ENCODE measurements around the gene IL24. TPM values are rescaled to one million over a fixed set of nuclear protein-coding genes. Genes with fewer than 3 reads are reported as not detected.
"Not testable (repeated sequence)": the region's sequence is repeated elsewhere in the genome, so short reads cannot be mapped to it uniquely, and the experiment has no call there.

Gene IL24
- total and polyA plus RNA-seq, 2 donors from 2014 or later = not detected

- Histone ChIP-seq H3K36me3 (ENCODE audit: control insufficient read depth in 2 of 3, insufficient read depth in 3 of 3, low read length in 3 of 3) (no peaks in the 10 kb centered on the region), H3K4me1 (ENCODE audit: control insufficient read depth in 2 of 3, insufficient read depth in 2 of 3, low read depth in 1 of 3, low read length in 3 of 3) (no peaks in the 10 kb centered on the region), H3K27ac (ENCODE audit: low read depth in 2 of 2, low read length in 2 of 2) (no peak overlapping the region), H3K9me3 (ENCODE audit: control insufficient read depth in 2 of 3, insufficient read depth in 1 of 3, low read length in 3 of 3) (no peaks in the 10 kb centered on the region), H3K4me3 (ENCODE audit: low read length in 3 of 3) (no peak overlapping the region), H3K27me3 (ENCODE audit: control insufficient read depth, insufficient read depth, low read length) (no peaks in the 10 kb centered on the region), H3K9ac (ENCODE audit: low read length in 3 of 3) (no peak overlapping the region)
- intact Hi-C loops (cut with DNase I) = no loop called here
- FAIRE-seq (no peak), DNase-seq (no peak)
- no peak for TF ChIP-seq CTCF (IDR thresholded peaks at IDR 0.05; ENCODE audit: borderline replicate concordance, extremely low read depth, insufficient read depth)
Observed at GRCh38 chr1:206851341-206852010, 45.8 kb upstream of the IL24 start.

- intact Hi-C loops (cut with DNase I); FAIRE-seq; H3K4me1 ChIP-seq (ENCODE audit: control insufficient read depth in 2 of 3, insufficient read depth in 2 of 3, low read depth in 1 of 3, low read length in 3 of 3): not testable (repeated sequence)
Observed at GRCh38 chr1:206852662-206853061, 44.6 kb upstream of the IL24 start.

GRCh38 chr1:206853696-206854095 lies 43.5 kb upstream of the IL24 start:
- intact Hi-C loops (cut with DNase I) = not testable (repeated sequence)

More at GRCh38 chr1:206852662-206853061, 44.6 kb upstream of the IL24 start:
- H3K27me3 ChIP-seq (ENCODE audit: control insufficient read depth, insufficient read depth, low read length); H3K27ac ChIP-seq (ENCODE audit: low read depth in 2 of 2, low read length in 2 of 2); H3K4me3 ChIP-seq (ENCODE audit: low read length in 3 of 3); H3K9me3 ChIP-seq (ENCODE audit: control insufficient read depth in 2 of 3, insufficient read depth in 1 of 3, low read length in 3 of 3); H3K9ac ChIP-seq (ENCODE audit: low read length in 3 of 3); DNase-seq; H3K36me3 ChIP-seq (ENCODE audit: control insufficient read depth in 2 of 3, insufficient read depth in 3 of 3, low read length in 3 of 3): not testable (repeated sequence)

GRCh38 chr1:206854401-206855129 lies 42.7 kb upstream of the IL24 start:
- Histone ChIP-seq H3K4me1 (ENCODE audit: control insufficient read depth in 2 of 3, insufficient read depth in 2 of 3, low read depth in 1 of 3, low read length in 3 of 3) (no peaks in the 10 kb centered on the region), H3K27ac (ENCODE audit: low read depth in 2 of 2, low read length in 2 of 2) (no peak overlapping the region), H3K9ac (ENCODE audit: low read length in 3 of 3) (no peak overlapping the region), H3K36me3 (ENCODE audit: control insufficient read depth in 2 of 3, insufficient read depth in 3 of 3, low read length in 3 of 3) (no peaks in the 10 kb centered on the region), H3K9me3 (ENCODE audit: control insufficient read depth in 2 of 3, insufficient read depth in 1 of 3, low read length in 3 of 3) (no peaks in the 10 kb centered on the region), H3K4me3 (ENCODE audit: low read length in 3 of 3) (no peak overlapping the region), H3K27me3 (ENCODE audit: control insufficient read depth, insufficient read depth, low read length) (no peaks in the 10 kb centered on the region)
- intact Hi-C loops (cut with DNase I) = no loop called here
- TF ChIP-seq CTCF (IDR thresholded peaks at IDR 0.05; ENCODE audit: borderline replicate concordance, extremely low read depth, insufficient read depth) = no peak
- no peak for DNase-seq
- no peak for FAIRE-seq

More at GRCh38 chr1:206853696-206854095, 43.5 kb upstream of the IL24 start:
- not testable (repeated sequence) for H3K4me3 ChIP-seq (ENCODE audit: low read length in 3 of 3); H3K9me3 ChIP-seq (ENCODE audit: control insufficient read depth in 2 of 3, insufficient read depth in 1 of 3, low read length in 3 of 3); H3K36me3 ChIP-seq (ENCODE audit: control insufficient read depth in 2 of 3, insufficient read depth in 3 of 3, low read length in 3 of 3); H3K4me1 ChIP-seq (ENCODE audit: control insufficient read depth in 2 of 3, insufficient read depth in 2 of 3, low read depth in 1 of 3, low read length in 3 of 3); H3K9ac ChIP-seq (ENCODE audit: low read length in 3 of 3); FAIRE-seq; H3K27ac ChIP-seq (ENCODE audit: low read depth in 2 of 2, low read length in 2 of 2); DNase-seq; H3K27me3 ChIP-seq (ENCODE audit: control insufficient read depth, insufficient read depth, low read length)
